Cortex of kidney (tissue), 1 donor: Measurements from ENCODE around the gene OR1L1.

Source experiments
- DNase-seq: peaks from one replicate; lab custom pipeline; 2025; lab: John Stamatoyannopoulos, UW

The OR1L1 gene

GRCh38 chr9:122661416-122661815 is at the start of gene OR1L1:
TSS of gene OR1L1 (plus strand) at chr9:122661716. CDS start at chr9:122661716, 0 bp downstream.
- DNase-seq: no peak

DNA sequence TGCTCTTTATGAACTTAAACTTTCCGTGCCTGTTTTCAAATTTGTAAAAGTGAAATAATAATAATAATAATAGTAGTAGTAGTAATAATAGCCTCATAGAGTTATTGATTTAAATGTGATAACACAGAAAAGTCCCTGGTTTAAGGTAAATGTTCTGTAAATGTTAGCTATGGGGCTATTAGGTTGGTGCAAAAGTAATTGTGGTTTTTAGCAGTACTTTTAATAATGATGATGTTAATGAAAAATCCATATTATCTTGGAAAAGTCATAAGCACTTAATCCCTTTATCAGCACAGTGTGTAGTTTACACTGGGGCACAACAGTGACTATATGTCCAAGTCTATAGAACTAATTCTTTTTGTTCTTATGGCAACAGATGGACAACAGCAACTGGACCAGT is 47.2 kb upstream of the OR1L1 start, which contains the start of gene OR1Q1:
Gene OR1Q1 (plus strand): TSS at position 377 of the 400 bp plus-strand sequence. CDS start 0 bp downstream, at position 377.
- no peak for DNase-seq

DNA sequence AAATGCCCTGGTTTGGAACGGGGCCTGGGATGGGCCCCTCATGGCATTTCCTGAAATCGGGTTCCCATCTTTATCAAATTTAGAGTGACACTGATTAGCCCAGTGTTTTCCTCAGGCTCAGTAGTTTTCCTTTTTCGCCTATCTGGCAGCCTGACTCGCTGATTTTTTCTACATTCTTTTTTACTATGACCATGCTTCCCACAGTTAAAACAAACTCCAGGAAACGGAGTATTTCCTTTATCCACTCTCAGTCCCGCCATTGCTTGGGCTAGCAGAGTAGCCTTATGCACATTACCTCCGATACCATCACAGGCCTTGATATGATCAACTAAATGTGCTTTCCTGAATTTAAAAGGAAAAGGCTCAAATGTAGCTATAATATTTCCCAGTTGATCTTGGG is 41.5 kb upstream of the OR1L1 start:
- no peak for DNase-seq

GRCh38 chr9:122642226-122642625 is 19.3 kb upstream of the OR1L1 start:
- DNase-seq: no peak

- DNase-seq: no peak
These were observed 5.1 kb upstream of the OR1L1 start for GRCh38 chr9:122656378-122656777.

DNA sequence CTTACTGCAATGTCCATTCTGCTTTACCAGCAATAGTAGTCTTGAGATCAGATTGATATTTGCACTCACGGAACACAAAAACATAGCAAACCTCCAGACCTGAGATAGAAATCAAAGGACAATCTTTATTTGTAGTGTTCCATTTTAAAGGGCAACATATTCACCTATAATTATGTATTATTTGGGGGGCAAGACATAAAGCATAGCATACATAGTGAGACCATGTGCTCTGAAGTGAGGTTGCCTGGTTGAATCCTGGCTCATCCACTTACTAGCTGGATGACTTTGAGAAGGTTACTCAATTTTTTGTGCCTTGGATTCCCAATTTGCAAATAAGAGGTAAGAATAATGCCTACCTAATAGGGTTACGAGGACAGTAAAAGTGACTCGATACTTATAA is 4.0 kb upstream of the OR1L1 start, which contains the start of gene OR1B1:
Gene OR1B1 (minus strand): TSS at position 101 of the 400 bp plus-strand sequence.
- no peak for DNase-seq

- DNase-seq: no peak
These were observed 11.0 kb downstream of the OR1L1 start for GRCh38 chr9:122672481-122672880.

GRCh38 chr9:122684851-122685250 is 23.3 kb downstream of the OR1L1 start:
- no peak for DNase-seq

DNA sequence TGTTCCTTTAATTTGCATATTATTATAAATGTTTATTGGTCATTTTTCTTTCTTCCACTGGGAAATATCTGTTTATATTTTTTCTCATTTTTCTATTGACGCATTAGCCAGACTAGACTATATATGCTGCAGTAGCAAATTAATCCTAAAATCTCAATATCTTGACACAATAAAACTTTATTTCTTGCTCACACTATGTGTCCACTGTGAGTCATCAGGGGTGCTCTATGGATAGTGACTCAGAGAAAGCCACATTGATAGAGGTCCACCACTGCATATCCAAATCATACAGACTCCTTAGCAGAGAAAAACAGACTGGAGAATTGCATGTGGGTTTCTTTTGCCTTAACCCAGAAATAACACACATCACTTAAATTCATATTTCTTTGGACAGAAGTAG is 34.2 kb downstream of the OR1L1 start:
- DNase-seq: no peak
